Fibroblast of lung (primary cell): ENCODE results near the gene AMMECR1L. TPM values are rescaled to one million over a fixed set of nuclear protein-coding genes. Genes with fewer than 3 reads are reported as not detected.

Experiments
- DNase-seq, 2 donors: peaks; one replicate each; pipeline versions ENCODE4 v3.0.0 to v3.0.0-alpha.2; 2010; ENCODE audit warnings: low read depth in 2 of 2
- H2AFZ ChIP-seq: 2 replicates; pipeline ENCODE4 v1.5.1; 2012; ENCODE audit warnings: low read length, control low read depth, inconsistent platforms
- H3K27ac ChIP-seq: 2 replicates; pipeline ENCODE4 v1.5.1; 2011; ENCODE audit warnings: low read length, control low read depth; ENCODE audit not compliant: insufficient read depth
- H3K27me3 ChIP-seq: 2 replicates; pipeline ENCODE4 v1.5.1; 2011; ENCODE audit warnings: mild to moderate bottlenecking, low read length; ENCODE audit not compliant: control insufficient read depth, insufficient read depth
- H3K36me3 ChIP-seq: 2 replicates; pipeline ENCODE4 v1.5.1; 2011; ENCODE audit warnings: low read length; ENCODE audit not compliant: control insufficient read depth, insufficient read depth
- H3K4me1 ChIP-seq: 2 replicates; pipeline ENCODE4 v1.5.1; 2011; ENCODE audit warnings: low read length; ENCODE audit not compliant: control insufficient read depth, insufficient read depth; ENCODE audit errors: extremely low read depth
- H3K4me2 ChIP-seq: 2 replicates; pipeline ENCODE4 v1.5.1; 2011; ENCODE audit warnings: low read length, control low read depth; ENCODE audit not compliant: insufficient read depth; ENCODE audit errors: extremely low read depth
- H3K4me3 ChIP-seq, 4 experiments: fragments of 200-600 bp in 1 of 4; sonication (generic) in 1 of 4; replicated peaks in 1 of 4; 2 replicates each; pipeline ENCODE4 v1.5.1; 2011 to 2016; ENCODE audit warnings: low read length in 4 of 4, low read depth in 3 of 4, mild to moderate bottlenecking in 3 of 4, control low read depth in 2 of 4, inconsistent platforms in 1 of 4, mixed read lengths in 1 of 4; ENCODE audit not compliant: insufficient read depth in 1 of 4; ENCODE audit errors: control extremely low read depth in 1 of 4
- H3K79me2 ChIP-seq: 2 replicates; pipeline ENCODE4 v1.5.1; 2012; ENCODE audit warnings: mild to moderate bottlenecking, low read length, inconsistent platforms; ENCODE audit not compliant: control insufficient read depth, insufficient read depth
- H3K9ac ChIP-seq: 2 replicates; pipeline ENCODE4 v1.5.1; 2011; ENCODE audit warnings: mild to moderate bottlenecking, low read length, control low read depth; ENCODE audit not compliant: insufficient read depth
- H3K9me3 ChIP-seq: 2 replicates; pipeline ENCODE4 v1.5.1; 2012; ENCODE audit warnings: low read depth, low read length; ENCODE audit not compliant: control insufficient read depth, insufficient read depth
- H4K20me1 ChIP-seq: 2 replicates; pipeline ENCODE4 v1.5.1; 2011; ENCODE audit warnings: low read length; ENCODE audit not compliant: control insufficient read depth, insufficient read depth; ENCODE audit errors: extremely low read depth
- CTCF ChIP-seq, 2 donors: IDR thresholded peaks in 1 of 2; conservative IDR thresholded peaks in 1 of 2; 1 replicate in 1 of 2; 2 replicates in 1 of 2; pipeline ENCODE4 v1.5.1; 2011 to 2012; ENCODE audit warnings: low read length in 2 of 2, control low read depth in 1 of 2, inconsistent platforms in 1 of 2, low read depth in 1 of 2, mild to moderate bottlenecking in 1 of 2
- EZH2 ChIP-seq: IDR thresholded peaks from 2 replicates; pipeline ENCODE4 v1.5.1; 2012; ENCODE audit warnings: low read length, control low read depth, mild to moderate bottlenecking; ENCODE audit errors: missing control alignments
- polyA plus RNA-seq, 2 donors: library from polyadenylated mRNA; depleted of rRNA in 1 of 2; stranded (reverse) in 1 of 2; unstranded in 1 of 2; fragments of >200 nt; gene quantifications; 2 replicates each; pipeline ENCODE4 v1.2.1, GENCODE V29; 2011 to 2012; ENCODE audit warnings: missing spikeins in 1 of 2
- total RNA-seq: library from RNA; depleted of rRNA; stranded (reverse); fragments of >200 nt; gene quantifications from 2 replicates; pipeline ENCODE4 v1.2.1, GENCODE V29; 2014

AMMECR1L gene
- total and polyA plus RNA-seq, 2 donors (not counting 1 experiment from before 2014, with no cell fraction given), result 16.8 TPM

GRCh38 chr2:127873707-127874303, 12.0 kb downstream of the AMMECR1L start:
- peaks cover 5% of the 10 kb centered on the region for H4K20me1 ChIP-seq
- no peak for DNase-seq
- H3K36me3 ChIP-seq, result peaks cover 11% of the 10 kb centered on the region
- H3K4me3 ChIP-seq, result no peak overlapping the region
- TF ChIP-seq EZH2, result no peak
- H3K27ac ChIP-seq, result no peak overlapping the region
- H2AFZ ChIP-seq, result no peak overlapping the region
- H3K9ac ChIP-seq, result no peak overlapping the region
- no peak overlapping the region for H3K4me2 ChIP-seq
- H3K27me3 ChIP-seq, result no peaks in the 10 kb centered on the region
- peaks cover 53% of the 10 kb centered on the region for H3K79me2 ChIP-seq
- peaks cover 2% of the 10 kb centered on the region for H3K4me1 ChIP-seq
- H3K9me3 ChIP-seq, result no peaks in the 10 kb centered on the region

- Histone ChIP-seq H3K79me2 (peaks cover 39% of the 10 kb centered on the region), H3K4me2 (no peak overlapping the region), H4K20me1 (peaks cover 1% of the 10 kb centered on the region), H3K9ac (no peak overlapping the region), H3K9me3 (no peaks in the 10 kb centered on the region), H3K4me3 (no peak overlapping the region), H3K36me3 (peaks cover 18% of the 10 kb centered on the region), H3K27me3 (no peaks in the 10 kb centered on the region), H3K27ac (no peak overlapping the region), H2AFZ (no peak overlapping the region), H3K4me1 (no peaks in the 10 kb centered on the region)
- DNase-seq, result no peak
- TF ChIP-seq EZH2, result no peak
- no peak for TF ChIP-seq CTCF (conservative IDR thresholded peaks at IDR 0.05 in 1 of 2, IDR thresholded peaks at IDR 0.05 in 1 of 2; ENCODE audit: low read depth in 1 of 2, low read length in 2 of 2)
These were observed 13.4 kb downstream of the AMMECR1L start for GRCh38 chr2:127872354-127872753.

- H3K27ac ChIP-seq, result no peak overlapping the region
- no peak overlapping the region for H3K9ac ChIP-seq
- TF ChIP-seq EZH2 (no peak), CTCF (conservative IDR thresholded peaks at IDR 0.05 in 1 of 2, IDR thresholded peaks at IDR 0.05 in 1 of 2; ENCODE audit: low read depth in 1 of 2, low read length in 2 of 2) (no peak)
- H4K20me1 ChIP-seq, result no peaks in the 10 kb centered on the region
- no peak overlapping the region for H3K4me2 ChIP-seq
- DNase-seq, result no peak
- no peak overlapping the region for H3K4me3 ChIP-seq
- H3K79me2 ChIP-seq, result peaks cover 3% of the 10 kb centered on the region
- no peaks in the 10 kb centered on the region for H3K27me3 ChIP-seq
- H3K4me1 ChIP-seq, result no peaks in the 10 kb centered on the region
- H2AFZ ChIP-seq, result no peak overlapping the region
- peaks cover 33% of the 10 kb centered on the region for H3K36me3 ChIP-seq
- no peaks in the 10 kb centered on the region for H3K9me3 ChIP-seq
These were observed 19.8 kb downstream of the AMMECR1L start for GRCh38 chr2:127865926-127866325.
